ENCODE results near the gene ESYT1. TPM values are rescaled to one million over a fixed set of nuclear protein-coding genes. Genes with fewer than 3 reads are reported as not detected.

ESYT1 gene
- total and polyA plus RNA-seq, 10 of the 15 experiments (the other 5 are each of a cell fraction or from before 2014, with no cell fraction given) = 47.5 to 120 (median 87.1) TPM

GRCh38 chr12:56117778-56118687, 10.0 kb upstream of the ESYT1 start, which contains the start of gene ZC3H10:
Gene ZC3H10 (plus strand): TSS chr12:56118266. CDS start chr12:56120563, 2,297 bp downstream.
- WGBS (ENCODE audit: insufficient coverage, insufficient replicate concordance, low lambda C conversion rate, missing lambda C conversion rate) = 1% methylated on average over 61 of the region's 61 CpGs
- BruUV-seq (replicated peaks) = no TSS peak
- ChIA-PET CTCF (interaction anchor here (0.5 to 4.5 kb wide), 29 partner anchors 10 to 762 kb away, joined by 3 to 121 read pairs (median 5); partner anchors contain the start of genes ANKRD52, CD63, ESYT1 and MYL6B), RAD21 (ENCODE audit: unreplicated experiment) (interaction anchor here (0.5 to 3.9 kb wide), 19 partner anchors 10 to 646 kb away, joined by 3 to 57 read pairs (median 5); partner anchors contain the start of genes ANKRD52, ESYT1, MYL6B and ORMDL2), SMC1A (ENCODE audit: uncharacterized antibody, unreplicated experiment) (interaction anchor here (0.6 to 4.5 kb wide), 14 partner anchors 10 to 380 kb away, joined by 3 to 50 read pairs (median 4); partner anchors contain the start of genes ESYT1, MYL6B, PA2G4 and RNF41), POLR2A (interaction anchor here (0.6 to 5.5 kb wide), 22 partner anchors 9 to 528 kb away, joined by 3 to 95 read pairs (median 4); partner anchors contain the start of genes ANKRD52, ATP5F1B, CNPY2 and COQ10A)
- Histone ChIP-seq H3K36me3 (ENCODE audit: control insufficient read depth in 2 of 2, insufficient read depth in 2 of 2, low read length in 1 of 2) (peaks cover 0 to 3% of the 10 kb centered on the region in 2 experiments; a peak in 1 of 4 replicates), H3K4me1 (ENCODE audit: control insufficient read depth, insufficient read depth, low read length) (peaks cover 15% of the 10 kb centered on the region), H3K9ac (ENCODE audit: control insufficient read depth, insufficient read depth, low read length) (peak within 1 kb of the TSS; percentile 80), H3K27ac (ENCODE audit: control insufficient read depth, insufficient read depth) (peak within 1 kb of the TSS; percentile 79), H3K27me3 (replicated peaks in 1 of 2; ENCODE audit: control insufficient read depth in 2 of 2, insufficient read depth in 2 of 2, low read length in 1 of 2) (no peaks in the 10 kb centered on the region), H4K20me1 (ENCODE audit: control insufficient read depth, insufficient read depth) (no peaks in the 10 kb centered on the region), H3K9me3 (replicated peaks; ENCODE audit: control insufficient read depth, insufficient read depth, low read length) (no peaks in the 10 kb centered on the region), H3K4me2 (ENCODE audit: control insufficient read depth, insufficient read depth) (peak within 1 kb of the TSS; percentile 99), H3K79me2 (ENCODE audit: control insufficient read depth, insufficient read depth, low read length) (peaks cover 28% of the 10 kb centered on the region), H3K4me3 (peak within 1 kb of the TSS; percentile 90), H2AFZ (ENCODE audit: control insufficient read depth, low read depth, low read length) (peak within 1 kb of the TSS; percentile 74)
- intact Hi-C loops (cut with micrococcal nuclease; ENCODE audit: unreplicated experiment) = loop anchor here (1.0 to 5.0 kb wide), 10 partner anchors 8 to 569 kb away; partner anchors contain the start of genes ANKRD52, CNPY2, DNAJC14 and MYL6B
- in situ Hi-C loops (cut with MboI) = no loop called here
- ATAC-seq (peak; percentile 86), DNase-seq (ENCODE audit: low read depth, low spot score) (peak; percentile 99), FAIRE-seq (peak; percentile 99)
- TF ChIP-seq SUZ12 (IDR thresholded peaks at IDR 0.05; ENCODE audit: unreplicated experiment) (no peak), RCOR1 (conservative IDR thresholded peaks at IDR 0.05; ENCODE audit: low read depth, low read length) (no peak), ZNF622 (IDR thresholded peaks at IDR 0.05) (no peak), IRF3 (IDR thresholded peaks at IDR 0.05) (peak; percentile 46; the same call in 1 of the 2 replicates), SREBF1 (IDR thresholded peaks at IDR 0.05; ENCODE audit: low read length) (peak; percentile 54; the same call in 1 of the 2 replicates), TCF7 (IDR thresholded peaks at IDR 0.05; ENCODE audit: borderline replicate concordance) (no peak), CHD1 (IDR thresholded peaks at IDR 0.05; ENCODE audit: low read depth, low read length) (no peak), WRNIP1 (IDR thresholded peaks at IDR 0.05; ENCODE audit: borderline replicate concordance, low read depth, low read length) (no peak), ZNF274 (IDR thresholded peaks at IDR 0.05; ENCODE audit: insufficient read depth, insufficient read length) (no peak), HSF1 (IDR thresholded peaks at IDR 0.05; ENCODE audit: low read depth, low read length) (0 out of 2 replicates have a peak, but pooled peaks have one; percentile 54), CBX5 (IDR thresholded peaks at IDR 0.05; ENCODE audit: low read depth) (peak; percentile 87), IRF5 (IDR thresholded peaks at IDR 0.05; ENCODE audit: borderline replicate concordance) (no peak), ZNF217 (IDR thresholded peaks at IDR 0.05) (no peak), NFYB (IDR thresholded peaks at IDR 0.05; ENCODE audit: insufficient read depth, low read depth, low read length) (no peak), PAX8 (IDR thresholded peaks at IDR 0.05) (no peak), SMC3 (IDR thresholded peaks at IDR 0.05; ENCODE audit: borderline replicate concordance, low read length) (no peak), EGR1 (IDR thresholded peaks at IDR 0.05; ENCODE audit: borderline replicate concordance in 1 of 2, low read depth in 2 of 2, low read length in 2 of 2) (peak; percentile 79 to 82)
